GM11168 (cell line): ENCODE results near the gene HOXC12.

ENCODE experiments used
- in situ Hi-C: fragments of 300-500 bp; cut with MboI; formaldehyde crosslinking; loops from one replicate; pipeline ENCODE4 v1.12.0; 2022; ENCODE audit warnings: low sequenced_read_pairs; ENCODE audit not compliant: unreplicated experiment

HOXC12 gene

GRCh38 chr12:54003625-54004024 lies 48.9 kb downstream of the HOXC12 start:
- in situ Hi-C loops = no loop called here

- in situ Hi-C loops = no loop called here
Observed at GRCh38 chr12:54004063-54004840, 49.5 kb downstream of the HOXC12 start.

- in situ Hi-C loops = no loop called here
Observed at GRCh38 chr12:54004841-54005530, 50.3 kb downstream of the HOXC12 start.

- in situ Hi-C loops = no loop called here
Observed at GRCh38 chr12:54005531-54005852, 50.8 kb downstream of the HOXC12 start.

DNA sequence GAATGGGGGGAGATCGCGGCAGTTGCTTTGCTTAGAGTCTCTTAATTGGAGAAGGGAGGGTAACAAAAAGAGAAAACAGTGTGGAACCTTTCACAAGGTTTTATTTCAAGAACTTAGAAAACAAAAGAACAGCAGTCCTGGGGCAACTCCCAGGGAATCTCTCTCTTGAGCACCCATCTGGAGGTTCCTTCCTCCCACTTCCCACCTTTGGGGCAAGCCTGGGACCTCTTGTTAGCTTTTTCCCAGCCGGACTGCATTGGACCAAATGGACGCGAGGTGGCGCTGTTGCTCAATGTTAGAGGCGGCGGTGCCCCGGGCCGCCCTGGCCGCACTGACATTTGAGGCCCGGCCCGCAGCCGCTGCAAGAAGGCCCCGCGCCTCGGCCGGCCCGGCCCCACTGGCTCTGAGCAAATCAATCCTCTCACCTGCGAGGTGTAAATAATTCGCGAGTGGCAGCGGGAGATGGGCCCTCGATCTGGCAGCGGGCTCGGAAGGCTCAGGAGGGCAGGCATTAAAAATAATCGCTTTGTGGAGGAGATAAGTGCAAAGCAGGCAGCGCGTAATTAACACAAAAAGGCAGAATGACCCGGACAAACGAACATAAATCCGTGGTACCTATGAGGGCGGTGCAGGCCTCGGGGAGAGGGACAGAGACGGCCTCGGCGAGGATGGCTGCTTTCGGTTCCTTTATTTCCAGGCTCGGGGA lies 51.3 kb downstream of the HOXC12 start:
- in situ Hi-C loops = no loop called here

DNA sequence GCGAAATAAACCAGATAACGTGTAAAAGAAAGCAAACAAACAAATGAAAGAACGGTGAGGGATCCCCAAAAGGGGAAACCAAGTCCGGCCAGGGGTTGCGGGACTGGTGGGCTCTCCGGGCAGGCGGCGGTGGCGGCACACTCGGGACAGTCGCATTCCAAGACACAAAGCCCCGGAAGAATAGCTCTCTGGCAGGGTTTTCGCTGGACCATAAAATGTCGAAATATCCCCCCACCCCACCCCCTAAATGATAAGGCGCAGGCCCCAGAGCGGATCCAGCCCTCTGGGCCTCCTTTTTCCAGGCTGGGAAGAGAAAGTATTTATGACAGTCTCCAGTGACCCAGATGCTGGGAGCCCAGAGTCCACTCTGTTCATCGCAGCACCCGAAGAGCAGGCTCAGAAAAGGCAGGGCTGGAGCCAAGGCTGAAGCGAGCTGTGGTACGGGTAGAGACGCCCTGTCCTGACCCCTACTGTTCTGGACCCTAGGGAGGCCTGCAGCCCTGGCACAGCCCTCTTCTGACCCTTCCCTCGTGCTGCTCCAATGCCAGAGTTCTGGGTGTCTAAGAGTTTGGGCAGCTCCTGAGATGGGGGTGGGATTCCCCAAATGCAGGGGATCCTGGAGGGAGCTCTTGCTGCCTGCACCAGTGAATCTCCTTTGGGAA lies 52.0 kb downstream of the HOXC12 start:
- in situ Hi-C loops = no loop called here

- in situ Hi-C loops = no loop called here
Observed at GRCh38 chr12:54007538-54008259, 53.0 kb downstream of the HOXC12 start.

DNA sequence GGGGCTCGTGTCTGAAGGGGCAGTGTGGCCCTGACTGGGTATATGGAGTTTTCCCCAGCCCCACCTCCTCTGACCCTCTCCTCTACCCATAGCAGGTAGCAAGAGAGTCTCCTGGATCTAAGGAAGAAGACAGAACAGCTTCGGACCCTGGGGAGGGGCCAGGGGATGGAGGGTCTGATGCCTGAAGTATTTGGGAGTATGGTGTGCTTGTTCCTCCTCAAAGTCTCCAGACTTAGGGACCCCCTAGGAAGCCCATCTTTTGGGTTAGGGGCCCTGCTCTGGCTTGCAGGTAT lies 53.5 kb downstream of the HOXC12 start:
- in situ Hi-C loops = no loop called here
